Measurements from ENCODE around the gene NRXN3.

Gene NRXN3

DNA sequence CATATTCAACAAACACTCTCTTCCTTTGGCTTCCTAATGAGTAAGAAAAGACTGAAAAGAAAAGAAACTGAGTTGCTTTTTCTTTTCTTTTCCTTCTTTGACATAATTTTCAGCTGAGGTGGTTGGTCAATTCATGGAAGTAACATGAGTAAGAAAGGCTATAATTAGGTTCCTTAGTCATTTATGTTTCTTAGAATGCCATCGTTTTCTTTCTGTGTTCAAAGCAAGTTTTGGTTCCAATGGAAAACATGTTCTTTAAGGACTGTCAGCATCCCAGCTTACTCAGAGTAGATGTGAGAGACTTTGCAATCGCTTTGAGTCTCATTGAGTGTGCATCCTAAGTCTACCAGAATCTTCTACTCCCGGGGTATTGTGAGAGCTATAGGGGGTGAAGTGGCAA lies 1158.7 kb downstream of the NRXN3 start:
- no peak for DNase-seq

DNA sequence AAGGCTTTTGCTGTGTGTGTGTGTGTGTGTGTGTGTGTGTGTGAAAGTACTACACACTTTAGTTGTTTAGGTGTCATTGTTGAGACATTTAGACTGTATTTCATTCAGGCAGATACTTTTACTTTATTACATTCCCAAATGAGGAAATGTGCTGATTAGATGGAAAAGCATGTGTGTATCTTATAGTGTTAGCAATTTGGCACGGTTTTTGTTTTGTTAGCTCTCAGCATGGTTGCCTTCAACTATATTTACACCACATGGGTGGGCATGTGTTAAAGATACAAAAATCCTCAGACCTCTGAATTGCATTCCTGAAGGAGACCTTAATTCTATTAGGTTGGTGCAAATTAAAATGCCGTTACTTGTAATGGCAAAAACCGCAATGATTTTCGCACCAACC lies 1161.7 kb downstream of the NRXN3 start:
- DNase-seq = no peak

DNA sequence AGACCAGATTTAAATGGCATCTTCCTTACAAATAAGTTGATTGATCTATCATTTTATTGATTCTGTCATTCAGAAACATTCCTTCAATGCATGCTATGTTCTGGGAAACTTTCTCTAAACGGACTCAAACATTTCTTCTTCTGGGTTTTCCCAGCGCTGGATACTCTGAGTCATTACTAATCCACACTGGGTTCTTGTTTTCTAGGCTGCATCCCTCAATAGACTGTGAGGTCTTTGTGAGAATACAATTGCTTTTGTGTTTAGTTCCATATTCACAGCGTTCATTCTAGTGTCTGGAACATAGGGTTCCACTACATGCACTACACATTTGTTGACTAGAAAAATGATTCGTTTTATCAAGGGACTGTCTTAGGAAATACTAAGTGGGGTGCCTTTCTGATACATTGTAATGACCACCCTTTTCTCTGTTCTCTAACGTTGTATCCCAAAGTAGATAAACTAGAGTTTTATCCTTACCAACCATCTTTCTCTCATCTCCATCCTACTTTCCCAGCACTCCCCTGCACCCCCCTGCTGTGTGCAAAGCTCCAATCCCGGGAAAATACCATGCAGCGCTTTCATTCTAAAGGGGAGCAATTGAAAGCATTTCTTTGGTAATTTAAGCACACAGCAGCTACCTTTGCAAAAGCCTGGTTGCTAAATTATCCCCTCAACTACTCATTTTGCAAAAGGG lies 1162.5 kb downstream of the NRXN3 start:
- no peak for DNase-seq

DNA sequence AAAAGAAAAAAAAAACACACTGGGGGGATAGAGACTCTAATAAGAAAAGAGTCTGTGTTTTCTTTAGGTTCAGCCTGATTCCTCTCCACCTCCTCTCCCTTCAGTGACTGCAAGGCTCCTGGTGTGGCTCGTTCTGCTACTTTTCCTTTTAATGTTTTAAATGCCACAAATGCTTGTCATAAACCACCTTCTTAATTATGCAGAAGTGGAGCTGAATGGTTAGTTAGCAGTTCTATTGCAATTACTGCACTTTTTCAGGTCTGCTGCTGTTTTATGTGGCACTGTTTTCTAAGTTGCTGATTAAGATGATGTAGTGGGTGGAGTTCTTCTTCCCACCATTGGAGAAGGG lies 1163.0 kb downstream of the NRXN3 start:
- DNase-seq = peak; percentile 79

DNA sequence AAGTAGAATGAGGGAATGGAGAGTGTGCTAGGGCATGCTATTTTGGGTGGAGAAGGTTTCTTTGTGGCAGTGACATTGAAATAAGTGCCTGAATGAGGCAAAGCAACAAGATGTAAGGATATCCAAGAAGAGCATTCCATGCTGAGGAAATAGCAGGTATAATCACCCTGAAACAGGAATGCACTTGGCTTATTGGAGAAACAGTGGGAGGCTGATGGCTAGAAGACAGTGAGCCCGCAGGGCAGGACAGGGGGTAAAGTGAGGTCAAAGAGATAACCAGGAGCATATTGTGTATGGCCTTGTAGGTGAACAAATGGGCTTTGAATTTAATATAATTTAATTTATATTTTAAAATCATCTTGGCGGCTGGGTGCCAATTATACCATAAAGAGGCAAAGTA lies 1164.1 kb downstream of the NRXN3 start:
- no peak for DNase-seq

DNA sequence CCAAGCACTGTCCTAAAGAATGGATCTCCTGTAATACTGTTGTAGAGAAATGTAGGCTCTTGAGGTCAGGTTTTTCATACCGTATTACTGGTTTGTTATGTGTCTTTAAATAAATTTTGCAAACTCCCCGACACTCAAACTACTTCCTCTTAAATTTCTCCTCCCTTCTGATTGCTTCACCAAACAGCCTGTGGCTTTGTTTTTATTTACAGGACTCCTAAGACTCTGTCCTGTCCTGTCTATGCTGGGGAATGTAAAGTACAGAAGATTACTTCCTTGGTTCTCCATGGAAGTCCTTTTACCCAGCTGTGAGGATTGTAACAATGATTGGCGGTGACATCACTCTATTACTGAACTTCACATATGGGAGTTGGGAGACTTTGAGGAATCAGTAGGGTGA lies 1167.6 kb downstream of the NRXN3 start:
- DNase-seq = no peak

DNA sequence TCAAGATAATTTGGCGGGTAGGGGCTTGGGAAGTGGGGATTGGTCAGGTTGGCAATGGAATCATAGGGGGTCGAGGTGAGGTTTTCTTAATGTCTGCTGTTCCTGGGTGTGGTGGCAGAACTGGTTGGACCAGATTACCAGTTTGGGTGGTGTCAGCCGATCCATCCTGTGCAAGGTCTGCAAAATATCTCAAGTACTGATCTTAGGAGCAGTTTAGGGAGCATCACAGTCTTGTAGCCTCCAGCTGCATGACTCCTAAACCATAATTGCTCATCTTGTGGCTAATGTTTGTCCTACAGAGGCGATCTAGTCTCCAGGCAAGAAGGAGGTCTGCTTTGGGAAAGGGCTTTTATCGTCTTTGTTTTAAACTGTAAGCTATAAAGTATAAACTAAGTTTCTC lies 1172.8 kb downstream of the NRXN3 start:
- no peak for DNase-seq

DNA sequence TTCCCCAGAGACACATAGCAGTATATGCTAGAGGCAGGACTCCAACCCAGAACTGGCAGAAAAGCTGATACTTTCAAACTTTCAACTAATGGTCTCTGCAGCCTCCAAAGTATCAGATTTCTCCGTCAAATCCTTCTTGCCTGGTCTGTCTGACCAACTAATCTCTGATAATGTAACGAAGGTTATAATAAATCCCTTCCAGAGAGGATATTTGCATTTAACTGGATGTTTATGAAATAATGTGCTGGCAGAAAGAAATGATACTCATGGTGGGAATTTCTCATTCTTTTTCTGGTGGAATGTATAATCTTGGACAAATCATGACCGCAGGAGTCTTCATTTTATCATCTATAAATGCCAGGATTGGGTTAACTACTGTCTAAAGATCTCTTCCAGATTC lies 1180.8 kb downstream of the NRXN3 start:
- DNase-seq = no peak

DNA sequence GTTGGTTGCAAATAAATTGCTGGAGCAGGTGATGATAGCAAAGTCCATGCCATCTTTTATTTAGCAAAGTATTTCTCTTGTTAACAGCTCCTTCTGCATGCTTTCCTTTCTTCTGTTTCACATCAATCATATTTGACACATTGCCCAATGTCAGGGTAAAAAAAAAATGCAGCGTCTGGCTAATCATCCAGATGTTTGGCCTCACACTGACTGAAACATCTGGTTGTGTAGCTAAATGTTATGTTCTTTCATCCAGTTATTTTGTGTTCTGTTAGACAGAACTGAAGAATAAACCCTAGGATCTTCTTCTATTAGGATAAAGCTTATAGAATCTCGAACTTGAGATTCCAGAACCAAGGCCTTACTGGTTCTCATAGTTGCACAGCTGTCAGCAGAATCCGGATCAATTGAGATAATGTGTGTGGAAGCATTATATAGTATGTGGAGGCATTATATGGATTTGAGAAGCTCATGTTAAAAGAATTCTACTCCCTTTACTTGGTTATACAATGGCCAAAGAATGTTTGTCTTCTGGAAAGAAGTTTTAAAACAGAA lies 1182.0 kb downstream of the NRXN3 start:
- no peak for DNase-seq

DNA sequence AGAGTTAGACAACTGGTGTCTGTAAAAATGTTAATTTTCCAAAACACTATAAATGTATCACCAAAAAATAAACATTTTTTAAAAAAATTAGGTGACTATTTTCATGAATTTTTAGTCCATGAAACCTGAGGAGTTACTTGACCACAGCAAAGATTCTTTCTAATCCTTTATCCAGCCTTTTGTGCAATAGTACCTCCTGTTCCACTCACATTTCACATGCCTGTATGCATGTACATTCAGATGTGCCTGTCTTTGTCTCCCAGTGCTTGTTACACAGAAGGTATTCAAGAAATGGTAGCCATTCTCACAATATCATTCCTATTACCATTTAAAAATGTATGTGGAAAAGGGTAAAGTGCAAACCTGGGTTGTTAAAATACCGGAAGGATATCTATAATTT lies 1184.2 kb downstream of the NRXN3 start:
- DNase-seq = no peak

DNA sequence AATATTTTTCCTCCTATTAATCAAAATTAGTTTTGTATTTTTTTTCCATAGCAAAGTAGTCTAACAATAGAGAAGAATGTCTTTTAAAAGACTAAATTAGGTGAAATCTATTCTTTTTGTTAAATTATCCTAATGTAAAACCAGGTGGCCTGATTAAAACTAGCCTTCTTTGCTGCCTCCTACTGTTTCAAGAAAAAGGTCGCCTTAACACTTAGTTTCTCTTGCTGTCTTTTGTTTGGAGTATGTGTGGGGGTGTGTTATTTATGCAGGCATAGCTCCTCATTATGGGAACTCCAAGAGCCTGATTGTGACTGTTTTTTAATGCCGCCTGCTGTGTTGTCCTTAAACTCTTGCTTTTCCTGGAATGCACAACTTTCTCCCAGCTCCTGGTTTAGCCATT lies 1185.9 kb downstream of the NRXN3 start:
- DNase-seq = no peak

DNA sequence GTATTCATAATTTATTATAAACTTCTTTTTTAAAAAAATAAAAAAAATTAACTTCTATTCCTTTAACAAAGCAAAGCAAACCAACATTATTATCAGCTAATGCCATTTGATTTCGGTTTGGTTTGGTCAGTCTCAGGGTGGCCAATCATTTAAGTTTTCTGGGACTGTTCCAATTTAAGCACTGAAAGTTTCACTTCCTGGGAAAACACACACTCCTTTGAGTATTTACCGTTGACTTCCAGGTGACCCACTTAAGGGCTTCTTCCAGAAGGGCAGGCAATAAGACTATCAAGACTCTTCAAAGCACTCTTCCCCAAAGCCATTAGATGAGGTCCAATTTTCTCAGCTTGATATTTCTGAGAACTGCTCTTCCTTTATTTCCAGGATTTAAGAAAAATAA lies 1187.1 kb downstream of the NRXN3 start:
- peak; percentile 39 for DNase-seq

DNA sequence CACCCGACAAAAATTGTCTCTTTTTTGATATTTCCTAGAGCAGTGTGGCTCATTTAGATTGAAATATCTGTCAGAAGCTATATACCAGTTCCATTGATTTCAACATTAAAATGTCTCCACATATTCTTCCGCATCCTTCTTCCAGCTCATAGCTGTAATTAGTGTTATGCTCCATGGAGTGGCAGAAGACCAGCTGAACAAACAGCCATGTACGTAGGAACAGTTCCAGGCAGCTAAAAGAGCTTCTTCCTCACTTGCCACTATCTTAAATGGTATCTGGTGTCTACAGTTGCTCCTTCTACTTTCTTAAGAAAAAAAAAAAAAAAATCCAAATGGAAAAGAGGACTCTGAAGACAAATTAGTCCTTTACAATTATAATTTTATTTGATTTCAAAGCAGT lies 1193.1 kb downstream of the NRXN3 start:
- no peak for DNase-seq

DNA sequence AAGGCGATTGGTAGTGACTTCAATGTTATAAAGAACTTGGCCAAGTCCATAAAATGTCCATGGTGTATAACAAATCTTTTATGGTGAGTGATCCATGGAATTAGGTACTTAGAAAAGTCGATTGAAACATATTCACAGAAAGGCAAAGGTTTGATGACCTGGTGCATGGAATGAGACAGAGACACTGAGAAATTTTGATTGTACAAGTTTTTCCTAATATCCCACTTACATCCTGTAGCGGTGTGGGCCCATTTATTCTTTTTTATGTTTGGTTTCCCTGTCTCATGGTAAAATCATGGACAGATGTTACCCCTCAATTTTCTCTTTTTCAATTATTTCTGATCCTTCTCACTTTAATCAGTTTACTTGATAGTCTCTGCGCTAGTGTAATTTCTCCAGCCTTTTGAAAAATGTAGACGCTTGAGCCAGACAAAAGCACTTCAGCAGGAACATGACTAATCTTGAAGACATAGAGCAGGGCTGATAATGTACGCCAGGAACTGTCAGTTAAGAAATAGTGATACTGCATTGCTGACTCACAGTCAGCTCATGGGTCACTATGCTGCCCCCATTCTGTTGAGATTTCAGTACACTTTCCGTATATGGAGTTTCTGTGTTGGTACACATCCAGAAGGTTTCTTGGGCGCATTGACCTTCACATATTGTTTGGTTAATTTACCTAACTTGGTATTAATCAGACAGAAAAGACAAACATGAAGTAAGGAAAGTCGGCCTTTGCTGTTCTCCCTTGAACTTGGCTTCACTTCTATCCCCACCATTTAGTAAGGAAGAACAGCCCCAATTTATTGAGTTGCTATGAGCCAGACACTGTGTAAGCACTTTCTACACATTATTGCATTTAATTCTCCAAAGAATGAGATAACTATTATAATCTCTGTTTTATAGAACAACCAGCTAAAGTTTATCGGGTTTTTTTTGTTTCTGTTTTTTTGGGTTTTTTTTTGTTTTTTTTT lies 1199.5 kb downstream of the NRXN3 start:
- no peak for DNase-seq

DNA sequence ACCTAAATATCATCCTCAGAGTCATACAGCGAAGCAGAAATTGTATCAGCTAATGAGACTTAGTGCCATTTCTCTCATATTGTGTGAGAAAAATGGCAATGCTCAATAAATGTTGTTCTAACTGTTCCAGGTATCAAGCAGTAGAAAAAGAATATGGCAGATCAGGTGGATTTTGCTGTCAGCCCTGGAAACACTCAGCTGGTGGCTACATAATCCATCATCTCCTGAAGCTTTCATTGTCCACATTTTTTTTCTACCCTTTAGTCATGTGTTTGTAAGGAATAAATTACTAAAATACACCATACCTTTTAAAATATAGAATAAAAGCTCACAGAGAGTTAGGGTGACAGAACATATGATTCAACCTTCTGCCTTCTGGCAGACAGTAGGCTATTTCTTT lies 1200.8 kb downstream of the NRXN3 start:
- DNase-seq = no peak

DNA sequence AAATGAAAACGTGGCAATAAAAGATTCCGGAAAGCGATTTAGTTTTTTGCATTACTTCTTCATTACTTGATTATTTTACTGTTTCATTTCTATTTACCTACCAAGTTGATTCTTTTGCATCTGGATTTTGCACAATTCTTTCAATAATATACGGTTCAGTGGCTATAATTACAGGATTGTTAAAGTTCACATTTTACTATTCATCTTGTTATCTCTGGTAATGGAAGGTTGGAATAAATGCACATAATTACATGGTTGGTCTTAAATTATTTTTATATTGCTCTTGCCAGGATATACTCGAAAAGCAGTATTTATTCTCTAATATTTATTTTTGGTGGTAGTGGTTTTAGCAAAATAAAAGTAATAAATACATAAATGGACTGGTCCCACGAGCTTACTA lies 1203.3 kb downstream of the NRXN3 start:
- no peak for DNase-seq

DNA sequence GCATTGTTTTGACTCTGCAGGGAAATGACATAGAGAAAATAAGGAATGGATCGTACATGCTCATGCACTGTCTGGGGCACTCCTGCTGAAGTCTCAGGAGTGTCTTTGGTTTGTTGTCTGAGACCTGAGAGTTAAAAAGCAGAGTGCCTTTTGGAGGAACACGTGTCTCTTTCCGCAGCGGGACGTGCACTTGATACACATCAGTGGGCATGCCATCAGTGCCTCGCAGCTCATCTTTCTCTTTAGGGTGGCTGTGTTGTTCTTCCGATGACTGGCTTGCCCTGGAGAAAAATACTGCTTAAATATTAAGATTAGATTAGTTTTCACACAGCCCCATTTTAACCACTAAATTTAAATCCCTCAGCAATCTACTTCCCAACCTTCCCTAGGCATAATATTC lies 1205.2 kb downstream of the NRXN3 start:
- no peak for DNase-seq

DNA sequence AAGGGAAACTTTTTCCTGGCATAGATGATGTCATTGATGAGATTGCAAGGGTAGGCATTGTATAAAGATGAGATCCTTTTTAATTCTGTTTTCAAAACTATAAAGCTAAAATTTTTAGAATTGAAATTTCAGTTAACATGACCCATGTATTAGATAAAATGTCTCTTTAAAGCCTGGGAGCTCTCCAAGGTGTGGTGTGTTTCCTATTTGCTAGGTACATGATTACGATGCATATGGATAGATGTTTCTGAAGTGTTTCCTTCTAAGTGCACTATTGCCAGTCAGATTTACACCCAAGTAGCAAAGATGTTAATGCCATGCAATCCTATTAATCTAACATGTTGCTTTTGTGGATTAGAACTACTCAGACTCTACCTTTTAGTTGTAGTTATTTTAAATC lies 1206.4 kb downstream of the NRXN3 start:
- no peak for DNase-seq

DNA sequence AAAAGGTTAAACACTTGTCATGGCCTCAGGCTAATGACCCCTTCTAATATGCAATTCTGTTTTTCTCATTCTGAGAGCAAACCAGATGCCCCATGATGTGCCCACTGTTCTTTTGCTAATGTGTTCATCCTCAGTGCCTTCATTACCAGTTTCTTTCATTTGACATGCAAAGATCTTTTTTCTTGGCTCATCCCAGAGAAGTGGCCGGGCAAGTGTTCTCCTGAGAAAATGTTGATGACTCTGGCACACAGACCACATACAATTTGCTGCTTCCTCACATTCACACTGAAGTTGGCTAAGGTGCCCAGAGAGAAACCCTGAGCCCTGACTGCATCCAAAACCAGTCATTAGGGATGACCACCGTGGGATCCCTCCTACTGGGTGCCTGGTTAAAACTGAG lies 1207.8 kb downstream of the NRXN3 start:
- peak; percentile 78 for DNase-seq

DNA sequence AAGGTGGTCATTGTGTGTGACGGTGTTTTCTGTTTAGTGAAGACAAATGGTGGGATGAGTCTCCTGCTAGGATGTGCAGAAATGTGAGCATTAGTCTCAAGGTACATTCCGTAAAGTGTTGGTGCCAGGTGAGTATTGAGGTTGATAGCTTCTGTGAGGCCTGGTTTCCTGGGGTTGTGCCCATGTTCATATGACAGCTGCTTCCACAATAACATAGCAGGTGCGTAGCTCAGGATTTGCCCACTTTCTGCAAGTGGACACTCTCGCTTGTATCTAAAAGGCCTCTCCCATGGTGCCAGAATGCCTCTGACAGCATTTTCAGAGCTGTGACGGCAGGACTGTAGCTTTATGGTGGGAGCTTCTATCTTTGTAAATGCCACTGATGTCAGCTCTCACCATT lies 1209.1 kb downstream of the NRXN3 start:
- no peak for DNase-seq

DNA sequence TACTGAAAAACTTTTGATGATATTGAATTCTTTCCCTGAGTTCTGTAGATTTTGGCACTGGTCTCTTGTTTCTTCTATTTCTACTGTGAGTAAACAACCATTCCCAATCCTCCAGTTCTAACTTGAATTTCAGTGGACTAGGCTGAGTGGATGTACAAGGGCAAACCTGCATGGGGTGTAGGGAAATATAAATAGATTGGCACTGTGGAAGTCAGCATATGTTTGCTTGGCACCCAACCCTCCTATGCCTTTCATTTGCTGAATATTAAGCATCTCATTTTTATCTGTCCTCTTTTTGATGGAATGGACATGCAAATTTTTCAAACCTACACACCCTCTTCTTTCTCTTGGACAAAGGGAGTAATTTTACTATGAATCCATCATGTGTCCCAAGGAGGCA lies 1212.9 kb downstream of the NRXN3 start:
- DNase-seq = no peak

DNA sequence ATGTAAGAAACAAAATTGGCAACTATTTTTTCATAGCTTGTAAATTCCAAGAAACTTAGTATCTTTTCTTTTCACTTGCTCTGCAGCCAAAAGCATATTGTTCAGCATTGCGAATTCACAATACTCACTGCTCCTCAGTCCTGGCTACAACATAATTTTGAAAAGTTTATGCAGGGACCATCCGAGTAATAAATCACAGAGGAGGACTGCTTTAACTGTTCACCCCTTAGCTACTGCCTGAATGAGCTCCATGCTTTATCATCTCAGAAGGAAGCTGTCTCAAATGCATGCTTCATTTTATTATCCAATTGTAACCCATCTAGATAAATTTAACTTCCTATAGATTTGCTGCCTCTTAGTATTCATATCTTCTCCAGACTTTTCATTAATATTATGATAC lies 1213.3 kb downstream of the NRXN3 start:
- DNase-seq = no peak

DNA sequence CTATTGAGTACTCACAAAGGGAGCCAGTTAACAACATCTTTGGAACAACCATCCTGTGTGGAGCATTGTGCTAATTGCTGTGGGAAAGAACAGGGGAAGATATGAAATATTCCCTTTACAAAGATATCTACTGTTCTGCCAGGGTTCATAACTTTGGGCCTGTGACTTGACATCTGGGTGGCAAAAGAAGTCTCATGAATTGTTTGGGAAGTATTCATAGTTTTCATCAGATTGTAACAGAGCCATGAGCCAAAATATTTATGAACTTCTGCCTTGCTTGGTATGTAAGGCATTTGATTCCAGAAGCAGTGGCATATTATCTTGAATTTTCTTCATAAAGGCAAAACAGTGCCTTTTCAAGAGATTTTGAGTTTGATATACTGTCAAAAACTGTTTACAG lies 1224.9 kb downstream of the NRXN3 start:
- no peak for DNase-seq

DNA sequence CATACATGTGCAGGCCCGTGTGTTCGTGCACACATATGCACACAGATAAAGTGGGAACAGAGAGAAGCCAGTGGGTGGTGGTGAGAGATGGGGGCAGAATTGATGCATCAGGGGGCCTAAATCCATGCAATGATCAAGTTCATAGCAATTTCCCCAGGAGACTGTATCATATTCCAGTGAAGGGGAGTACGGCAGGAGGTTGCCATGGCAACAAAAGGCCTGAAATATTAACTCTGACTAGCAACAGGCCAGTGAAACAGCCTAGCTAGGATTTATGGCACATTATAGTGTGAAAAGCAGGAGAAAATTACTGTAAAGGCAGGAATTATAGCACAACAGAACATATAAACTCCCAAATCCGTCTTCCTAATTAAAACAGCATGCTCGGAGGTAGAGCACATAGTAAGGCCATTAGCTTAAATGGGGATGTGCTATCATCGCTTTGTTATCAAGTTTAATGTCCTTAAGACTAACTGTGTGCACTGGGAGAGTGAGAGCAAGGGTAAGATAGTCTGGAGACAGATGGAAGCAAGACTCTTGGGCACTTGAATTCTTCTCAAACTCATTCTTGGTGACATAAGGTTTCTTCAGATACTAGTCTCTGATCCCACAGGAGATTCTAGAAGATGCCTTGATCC lies 1234.8 kb downstream of the NRXN3 start:
- peak; percentile 27 for DNase-seq
